K562 (cell line): ENCODE measurements around the gene ECE2. TPM values are rescaled to one million over a fixed set of nuclear protein-coding genes. Genes with fewer than 3 reads are reported as not detected.

Source experiments
- FIP1L1 ChIP-seq: fragments of 200-400 bp; formaldehyde crosslinking; IDR thresholded peaks from 2 replicates; pipeline ENCODE4 v1.6.1; 2018; ENCODE audit warnings: mild to moderate bottlenecking, low read depth, low read length; ENCODE audit not compliant: poor library complexity, severe bottlenecking
- HCFC1 ChIP-seq: IDR thresholded peaks from 2 replicates; pipeline ENCODE4 v1.6.1; 2012; ENCODE audit warnings: low read depth, low read length, improper control_type of control experiment
- KLF16 ChIP-seq: IDR thresholded peaks from 2 replicates; pipeline ENCODE4 v1.6.1; 2016; ENCODE audit warnings: antibody characterized with exemption
- L3MBTL2 ChIP-seq: fragments of 450-650 bp; IDR thresholded peaks from 2 replicates; pipeline ENCODE4 v1.6.1; 2016; ENCODE audit warnings: mild to moderate bottlenecking, moderate library complexity
- NR2F6 ChIP-seq: fragments of 450-650 bp; formaldehyde crosslinking; IDR thresholded peaks from 2 replicates; pipeline ENCODE4 v1.4.0; 2020; ENCODE audit warnings: mild to moderate bottlenecking
- NUFIP1 ChIP-seq: fragments of 450-650 bp; IDR thresholded peaks from 2 replicates; pipeline ENCODE4 v1.6.1; 2018; ENCODE audit not compliant: partially characterized antibody
- POLR2AphosphoS5 ChIP-seq: IDR thresholded peaks from 2 replicates; pipeline ENCODE4 v1.6.1; 2011; ENCODE audit warnings: mild to moderate bottlenecking, low read depth, low read length, moderate library complexity; ENCODE audit not compliant: control insufficient read depth, insufficient read depth
- RB1 ChIP-seq: fragments of 450-650 bp; IDR thresholded peaks from 2 replicates; pipeline ENCODE4 v1.6.1; 2017; ENCODE audit warnings: low read depth, mild to moderate bottlenecking
- STAG1 ChIP-seq: sonication (generic); formaldehyde crosslinking; IDR thresholded peaks from 2 replicates; pipeline ENCODE4 v1.5.0; 2020; ENCODE audit warnings: missing genetic modification reagents, borderline replicate concordance
- SUPT5H ChIP-seq: fragments of 450-650 bp; IDR thresholded peaks from 2 replicates; pipeline ENCODE4 v1.6.1; 2016
- TOE1 ChIP-seq, 2 experiments: fragments of 450-650 bp in 1 of 2; sonication (generic) in 1 of 2; formaldehyde crosslinking in 1 of 2; IDR thresholded peaks; 2 replicates each; pipeline versions ENCODE4 v1.7.1 to v1.8.0; 2016 to 2022; ENCODE audit warnings: borderline replicate concordance in 2 of 2, mild to moderate bottlenecking in 2 of 2, antibody characterized with exemption in 1 of 2, inconsistent platforms in 1 of 2, low read depth in 1 of 2, missing genetic modification reagents in 1 of 2, moderate library complexity in 1 of 2
- ZBTB1 ChIP-seq: sonication (generic); formaldehyde crosslinking; IDR thresholded peaks from 2 replicates; pipeline ENCODE4 v1.8.1; 2023; ENCODE audit warnings: missing genetic modification reagents, low read depth, mild to moderate bottlenecking, borderline replicate concordance
- ZEB2 ChIP-seq: fragments of 450-650 bp; IDR thresholded peaks from 2 replicates; pipeline ENCODE4 v1.6.1; 2016
- ZNF124 ChIP-seq: sonication (generic); formaldehyde crosslinking; IDR thresholded peaks from 2 replicates; pipeline ENCODE4 v1.8.1; 2022; ENCODE audit warnings: missing genetic modification reagents
- ZNF583 ChIP-seq: fragments of 250-450 bp; sonication (Bioruptor Pico); IDR thresholded peaks from 2 replicates; pipeline ENCODE4 v1.4.0; 2020
- polyA plus RNA-seq, 8 experiments: library from polyadenylated mRNA; depleted of rRNA in 4 of 8; stranded (reverse) in 5 of 8; unstranded in 3 of 8; fragments of >200 nt; fragmentation: Nextera tagmentation in 2 of 8; fragmentation: Illumina TruSeq in 1 of 8; extraction: Ambion mirVana in 2 of 8; extraction: Trizol in 1 of 8; gene quantifications; 2 replicates each; pipeline versions ENCODE4 v1.2.1 to v1.2.3, GENCODE V29; 2011 to 2014; ENCODE audit warnings: inconsistent platforms in 1 of 8, missing spikeins in 1 of 8
- total RNA-seq, 7 experiments: library from RNA; depleted of rRNA in 6 of 7; stranded (reverse); fragments of >200 nt in 6 of 7; fragmentation: Illumina TruSeq in 2 of 7; extraction: Trizol in 2 of 7; gene quantifications; 2 replicates each; pipeline versions ENCODE4 v1.2.1 to v1.2.3, GENCODE V29; 2011 to 2021; ENCODE audit warnings: low replicate concordance in 1 of 7
- TF ChIP-seq, protein P1 (sequence below), 2 experiments: fragments of 450-650 bp; formaldehyde crosslinking in 1 of 2; IDR thresholded peaks; 2 replicates each; pipeline versions ENCODE4 v1.4.0 to v1.6.1; 2014 to 2020; ENCODE audit warnings: mild to moderate bottlenecking in 2 of 2, borderline replicate concordance in 1 of 2, low read depth in 1 of 2
- TF ChIP-seq, protein P2 (sequence below): fragments of 450-650 bp; IDR thresholded peaks from 2 replicates; pipeline ENCODE4 v1.6.1; 2016

The ECE2 gene
- total and polyA plus RNA-seq, 9 of the 15 experiments (the other 6 are each of a cell fraction or from before 2014, with no cell fraction given) = not detected

DNA sequence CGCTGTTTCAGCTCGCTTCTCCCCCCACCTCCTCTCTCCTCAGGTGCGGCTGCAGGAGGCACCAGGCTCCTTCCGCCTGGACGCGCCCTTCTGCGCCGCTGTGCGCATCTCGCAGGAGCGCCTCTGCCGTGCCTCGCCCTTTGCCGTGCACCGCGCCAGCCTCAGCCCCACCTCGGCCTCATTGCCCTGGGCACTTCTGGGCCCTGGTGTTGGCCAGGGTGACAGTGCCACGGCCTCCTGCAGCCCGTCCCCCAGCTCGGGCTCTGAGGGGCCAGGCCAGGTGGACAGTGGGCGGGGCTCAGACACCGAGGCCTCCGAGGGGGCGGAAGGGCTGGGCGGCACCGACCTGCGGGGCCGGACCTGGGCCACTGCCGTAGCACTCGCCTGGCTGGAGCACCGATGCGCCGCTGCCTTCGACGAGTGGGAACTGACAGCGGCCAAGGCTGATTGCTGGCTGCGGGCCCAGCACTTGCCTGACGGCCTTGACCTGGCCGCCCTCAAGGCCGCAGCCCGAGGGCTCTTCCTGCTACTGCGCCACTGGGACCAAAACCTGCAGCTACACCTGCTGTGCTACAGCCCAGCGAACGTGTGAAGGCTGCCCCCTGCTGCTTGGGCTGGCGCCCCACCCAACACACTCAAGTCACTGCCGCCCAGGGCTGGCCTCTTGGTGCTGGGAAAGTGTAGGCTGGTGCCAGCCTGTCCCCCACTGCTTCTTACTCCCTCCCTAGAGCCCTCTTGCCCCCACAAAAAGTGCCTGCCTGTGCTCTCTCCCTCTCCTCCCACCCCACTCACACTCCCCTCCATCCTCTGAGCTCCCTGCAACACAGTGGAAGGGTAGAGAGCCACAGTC, 34.1 kb upstream of the ECE2 start (continued):
- TF ChIP-seq, protein P1, sequence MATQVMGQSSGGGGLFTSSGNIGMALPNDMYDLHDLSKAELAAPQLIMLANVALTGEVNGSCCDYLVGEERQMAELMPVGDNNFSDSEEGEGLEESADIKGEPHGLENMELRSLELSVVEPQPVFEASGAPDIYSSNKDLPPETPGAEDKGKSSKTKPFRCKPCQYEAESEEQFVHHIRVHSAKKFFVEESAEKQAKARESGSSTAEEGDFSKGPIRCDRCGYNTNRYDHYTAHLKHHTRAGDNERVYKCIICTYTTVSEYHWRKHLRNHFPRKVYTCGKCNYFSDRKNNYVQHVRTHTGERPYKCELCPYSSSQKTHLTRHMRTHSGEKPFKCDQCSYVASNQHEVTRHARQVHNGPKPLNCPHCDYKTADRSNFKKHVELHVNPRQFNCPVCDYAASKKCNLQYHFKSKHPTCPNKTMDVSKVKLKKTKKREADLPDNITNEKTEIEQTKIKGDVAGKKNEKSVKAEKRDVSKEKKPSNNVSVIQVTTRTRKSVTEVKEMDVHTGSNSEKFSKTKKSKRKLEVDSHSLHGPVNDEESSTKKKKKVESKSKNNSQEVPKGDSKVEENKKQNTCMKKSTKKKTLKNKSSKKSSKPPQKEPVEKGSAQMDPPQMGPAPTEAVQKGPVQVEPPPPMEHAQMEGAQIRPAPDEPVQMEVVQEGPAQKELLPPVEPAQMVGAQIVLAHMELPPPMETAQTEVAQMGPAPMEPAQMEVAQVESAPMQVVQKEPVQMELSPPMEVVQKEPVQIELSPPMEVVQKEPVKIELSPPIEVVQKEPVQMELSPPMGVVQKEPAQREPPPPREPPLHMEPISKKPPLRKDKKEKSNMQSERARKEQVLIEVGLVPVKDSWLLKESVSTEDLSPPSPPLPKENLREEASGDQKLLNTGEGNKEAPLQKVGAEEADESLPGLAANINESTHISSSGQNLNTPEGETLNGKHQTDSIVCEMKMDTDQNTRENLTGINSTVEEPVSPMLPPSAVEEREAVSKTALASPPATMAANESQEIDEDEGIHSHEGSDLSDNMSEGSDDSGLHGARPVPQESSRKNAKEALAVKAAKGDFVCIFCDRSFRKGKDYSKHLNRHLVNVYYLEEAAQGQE (IDR thresholded peaks at IDR 0.05; ENCODE audit: borderline replicate concordance) = peak; percentile 87
- TF ChIP-seq, protein P1 (CRISPR knock-in tag; IDR thresholded peaks at IDR 0.05; ENCODE audit: low read depth) = peak; percentile 75; the same call in 1 of the 2 replicates
- peak; percentile 57; the same call in 1 of the 2 replicates for TF ChIP-seq POLR2AphosphoS5
- peak; percentile 36; the same call in 1 of the 2 replicates for TF ChIP-seq TOE1 (IDR thresholded peaks at IDR 0.05; ENCODE audit: borderline replicate concordance)
- no peak for TF ChIP-seq TOE1 (CRISPR knock-in tag; IDR thresholded peaks at IDR 0.05; ENCODE audit: borderline replicate concordance, low read depth)
- no peak for TF ChIP-seq ZNF583 (CRISPR knock-in tag)
- TF ChIP-seq NUFIP1 = no peak
- TF ChIP-seq SUPT5H = peak; percentile 69; the same call in 1 of the 2 replicates
- TF ChIP-seq STAG1 = peak; percentile 84
- TF ChIP-seq ZBTB1 (CRISPR knock-in tag) = no peak
- 0 out of 2 replicates have a peak, but pooled peaks have one; percentile 33 for TF ChIP-seq ZNF124
- peak; percentile 66 for TF ChIP-seq RB1
- TF ChIP-seq L3MBTL2 = peak; percentile 47; the same call in 1 of the 2 replicates
- peak; percentile 56; the same call in 1 of the 2 replicates for TF ChIP-seq ZEB2
- TF ChIP-seq NR2F6 = no peak
- TF ChIP-seq, protein P2, sequence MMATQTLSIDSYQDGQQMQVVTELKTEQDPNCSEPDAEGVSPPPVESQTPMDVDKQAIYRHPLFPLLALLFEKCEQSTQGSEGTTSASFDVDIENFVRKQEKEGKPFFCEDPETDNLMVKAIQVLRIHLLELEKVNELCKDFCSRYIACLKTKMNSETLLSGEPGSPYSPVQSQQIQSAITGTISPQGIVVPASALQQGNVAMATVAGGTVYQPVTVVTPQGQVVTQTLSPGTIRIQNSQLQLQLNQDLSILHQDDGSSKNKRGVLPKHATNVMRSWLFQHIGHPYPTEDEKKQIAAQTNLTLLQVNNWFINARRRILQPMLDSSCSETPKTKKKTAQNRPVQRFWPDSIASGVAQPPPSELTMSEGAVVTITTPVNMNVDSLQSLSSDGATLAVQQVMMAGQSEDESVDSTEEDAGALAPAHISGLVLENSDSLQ = peak; percentile 22; the same call in 1 of the 2 replicates
- peak; percentile 44; the same call in 1 of the 2 replicates for TF ChIP-seq HCFC1
- TF ChIP-seq KLF16 = peak; percentile 37; the same call in 1 of the 2 replicates
- peak; percentile 73 for TF ChIP-seq FIP1L1
